HG03060 (cell line): ENCODE results near the gene TULP1.
"Not testable (repeated sequence)": the region's sequence is repeated elsewhere in the genome, so short reads cannot be mapped to it uniquely, and the experiment has no call there.

Experiments used
- ATAC-seq: cut with Tn5 transposase; IDR thresholded peaks from one replicate; pipeline ENCODE4 v1.9.1; 2021; ENCODE audit warnings: low read depth, moderate number of reproducible peaks; ENCODE audit not compliant: unreplicated experiment

The TULP1 gene

GRCh38 chr6:35512740-35513139 is at the start of gene TULP1:
Gene TULP1 (minus strand): TSS chr6:35512896. CDS start chr6:35512858, 38 bp downstream.
- ATAC-seq = no peak

- ATAC-seq = no peak
Measured at GRCh38 chr6:35562060-35562459, 49.4 kb upstream of the TULP1 start.

GRCh38 chr6:35561113-35561512 is 48.4 kb upstream of the TULP1 start:
- ATAC-seq = no peak

- ATAC-seq = no peak
Measured at GRCh38 chr6:35558571-35558970, 45.9 kb upstream of the TULP1 start.

- ATAC-seq = no peak
Measured at GRCh38 chr6:35557239-35557638, 44.5 kb upstream of the TULP1 start.

GRCh38 chr6:35554811-35555210 is 42.1 kb upstream of the TULP1 start:
- no peak for ATAC-seq

- ATAC-seq = no peak
Measured at GRCh38 chr6:35553315-35553714, 40.6 kb upstream of the TULP1 start.

GRCh38 chr6:35552285-35552917 is 39.7 kb upstream of the TULP1 start:
- no peak for ATAC-seq

GRCh38 chr6:35550437-35550836 is 37.7 kb upstream of the TULP1 start:
- ATAC-seq = no peak

GRCh38 chr6:35547676-35548075 is 35.0 kb upstream of the TULP1 start:
- ATAC-seq = no peak

GRCh38 chr6:35544769-35545361 is 32.2 kb upstream of the TULP1 start:
- no peak for ATAC-seq

- ATAC-seq = no peak
Measured at GRCh38 chr6:35543459-35544193, 30.9 kb upstream of the TULP1 start.

GRCh38 chr6:35541836-35542235 is 29.1 kb upstream of the TULP1 start:
- no peak for ATAC-seq

GRCh38 chr6:35539223-35539622 is 26.5 kb upstream of the TULP1 start:
- ATAC-seq = no peak

GRCh38 chr6:35535847-35536246 is 23.2 kb upstream of the TULP1 start:
- ATAC-seq = not testable (repeated sequence)

- ATAC-seq = no peak
Measured at GRCh38 chr6:35534407-35535170, 21.9 kb upstream of the TULP1 start.

- ATAC-seq = no peak
Measured at GRCh38 chr6:35533981-35534380, 21.3 kb upstream of the TULP1 start.

- no peak for ATAC-seq
Measured at GRCh38 chr6:35532126-35532525, 19.4 kb upstream of the TULP1 start.

- no peak for ATAC-seq
Measured at GRCh38 chr6:35524380-35525020, 11.8 kb upstream of the TULP1 start.
